GM23338 (cell line): ENCODE data around the gene AP1AR. TPM values are rescaled to one million over a fixed set of nuclear protein-coding genes. Genes with fewer than 3 reads are reported as not detected.

Source experiments
- ATAC-seq: fragments of 200-7000 bp; cut with Tn5 transposase; 3 replicates; pipeline ENCODE4 v1.9.1; 2020
- DNase-seq: peaks from one replicate; pipeline ENCODE4 v3.0.0-alpha.2; 2015; ENCODE audit warnings: low spot score
- H2AFZ ChIP-seq: fragments of 200-600 bp; sonication (generic); 2 replicates; pipeline ENCODE4 v1.8.0; 2016; ENCODE audit warnings: antibody characterized with exemption, mild to moderate bottlenecking, moderate library complexity
- H3F3A ChIP-seq: fragments of 200-600 bp; sonication (generic); replicated peaks from 2 replicates; pipeline ENCODE4 v1.8.0; 2017; ENCODE audit warnings: antibody characterized with exemption, mixed run types, low read depth
- H3K27ac ChIP-seq: fragments of 200-600 bp; sonication (generic); 2 replicates; pipeline ENCODE4 v1.6.1; 2016; ENCODE audit warnings: low read depth
- H3K27me3 ChIP-seq: fragments of 200-600 bp; sonication (generic); 2 replicates; pipeline ENCODE4 v1.8.0; 2016; ENCODE audit warnings: mild to moderate bottlenecking, mixed run types, moderate library complexity; ENCODE audit not compliant: insufficient read depth
- H3K36me3 ChIP-seq: fragments of 200-600 bp; sonication (generic); 2 replicates; pipeline ENCODE4 v1.8.0; 2016; ENCODE audit warnings: mild to moderate bottlenecking; ENCODE audit not compliant: insufficient read depth
- H3K4me1 ChIP-seq: fragments of 200-600 bp; sonication (generic); 2 replicates; pipeline ENCODE4 v1.8.0; 2016; ENCODE audit warnings: mild to moderate bottlenecking, moderate library complexity; ENCODE audit not compliant: insufficient read depth
- H3K4me2 ChIP-seq: fragments of 200-600 bp; sonication (generic); 2 replicates; pipeline ENCODE4 v1.7.1; 2017; ENCODE audit warnings: mixed run types
- H3K4me3 ChIP-seq: fragments of 200-600 bp; sonication (generic); 2 replicates; pipeline ENCODE4 v1.6.1; 2016; ENCODE audit warnings: mixed run types
- H3K79me2 ChIP-seq: fragments of 200-600 bp; sonication (generic); replicated peaks from 2 replicates; pipeline ENCODE4 v1.8.0; 2017; ENCODE audit warnings: mild to moderate bottlenecking; ENCODE audit not compliant: insufficient read depth
- H3K9me2 ChIP-seq: fragments of 200-600 bp; sonication (generic); 2 replicates; pipeline ENCODE4 v1.8.0; 2017; ENCODE audit not compliant: insufficient read depth
- H4K20me1 ChIP-seq: fragments of 200-600 bp; sonication (generic); replicated peaks from 2 replicates; pipeline ENCODE4 v1.8.0; 2017; ENCODE audit warnings: mild to moderate bottlenecking; ENCODE audit not compliant: insufficient read depth
- H3K27ac Mint-ChIP-seq: 2 replicates; pipeline ENCODE4 v1.8.0; 2020; ENCODE audit warnings: inconsistent platforms, mild to moderate bottlenecking, moderate library complexity, mixed read lengths
- H3K27me3 Mint-ChIP-seq: 3 replicates; pipeline ENCODE4 v1.8.0; 2022; ENCODE audit warnings: low read depth, mild to moderate bottlenecking, moderate library complexity, mixed read lengths, inconsistent platforms; ENCODE audit not compliant: insufficient read depth, poor library complexity
- H3K36me3 Mint-ChIP-seq: 3 replicates; pipeline ENCODE4 v1.8.0; 2021; ENCODE audit warnings: low read depth, mild to moderate bottlenecking, inconsistent platforms, moderate library complexity, mixed read lengths
- H3K4me1 Mint-ChIP-seq: 3 replicates; pipeline ENCODE4 v1.8.0; 2020; ENCODE audit warnings: mild to moderate bottlenecking, inconsistent platforms, mixed read lengths
- H3K4me3 Mint-ChIP-seq: 3 replicates; pipeline ENCODE4 v1.8.0; 2021; ENCODE audit warnings: moderate library complexity, mild to moderate bottlenecking, inconsistent platforms, mixed read lengths
- H3K9me3 Mint-ChIP-seq: 3 replicates; pipeline ENCODE4 v1.8.0; 2020; ENCODE audit warnings: moderate library complexity, mild to moderate bottlenecking, inconsistent platforms, mixed read lengths
- EZH2 ChIP-seq: fragments of 200-600 bp; sonication (generic); IDR thresholded peaks from one replicate; pipeline ENCODE4 v1.8.0; 2017; ENCODE audit warnings: antibody characterized with exemption, mild to moderate bottlenecking, low read depth; ENCODE audit not compliant: unreplicated experiment
- JUNB ChIP-seq: IDR thresholded peaks from one replicate; pipeline ENCODE4 v1.6.1; 2016; ENCODE audit warnings: antibody characterized with exemption; ENCODE audit not compliant: unreplicated experiment
- ZNF114 ChIP-seq: fragments of 250-450 bp; sonication (Bioruptor Pico); IDR thresholded peaks from 2 replicates; pipeline ENCODE4 v1.5.0; 2020; ENCODE audit warnings: mild to moderate bottlenecking, moderate library complexity
- ZNF331 ChIP-seq: fragments of 250-450 bp; sonication (Bioruptor Pico); IDR thresholded peaks from 2 replicates; pipeline ENCODE4 v1.5.0; 2020; ENCODE audit warnings: low read depth, mild to moderate bottlenecking, moderate library complexity
- polyA plus RNA-seq: library from polyadenylated mRNA; unstranded; fragments of >200 nt; fragmentation: Nextera tagmentation; extraction: Ambion mirVana; gene quantifications from 2 replicates; pipeline ENCODE4 v1.2.1, GENCODE V29; 2016
- total RNA-seq: library from RNA; depleted of rRNA; stranded (reverse); fragments of >200 nt; shearing (Covaris generic); gene quantifications from 2 replicates; pipeline ENCODE4 v1.2.3, GENCODE V29; 2014
- TF ChIP-seq, protein P1 (sequence below): fragments of 250-450 bp; sonication (Bioruptor Pico); IDR thresholded peaks from 2 replicates; pipeline ENCODE4 v1.5.0; 2020; ENCODE audit warnings: mild to moderate bottlenecking, moderate library complexity
- TF ChIP-seq, protein P2 (sequence below): IDR thresholded peaks from one replicate; pipeline ENCODE4 v1.6.1; 2018; ENCODE audit warnings: antibody characterized with exemption; ENCODE audit not compliant: unreplicated experiment
- TF ChIP-seq, protein P3 (sequence below), 2 experiments: fragments of 200-600 bp in 1 of 2; sonication (generic) in 1 of 2; conservative IDR thresholded peaks; 2 replicates each; pipeline versions ENCODE4 v1.5.1 to v1.6.1; 2016 to 2017; ENCODE audit warnings: antibody characterized with exemption in 2 of 2, low read depth in 2 of 2, mild to moderate bottlenecking in 2 of 2, moderate library complexity in 1 of 2

AP1AR gene
- total and polyA plus RNA-seq, 2 experiments from 2014 or later, result 17.5 to 28.0 TPM

DNA sequence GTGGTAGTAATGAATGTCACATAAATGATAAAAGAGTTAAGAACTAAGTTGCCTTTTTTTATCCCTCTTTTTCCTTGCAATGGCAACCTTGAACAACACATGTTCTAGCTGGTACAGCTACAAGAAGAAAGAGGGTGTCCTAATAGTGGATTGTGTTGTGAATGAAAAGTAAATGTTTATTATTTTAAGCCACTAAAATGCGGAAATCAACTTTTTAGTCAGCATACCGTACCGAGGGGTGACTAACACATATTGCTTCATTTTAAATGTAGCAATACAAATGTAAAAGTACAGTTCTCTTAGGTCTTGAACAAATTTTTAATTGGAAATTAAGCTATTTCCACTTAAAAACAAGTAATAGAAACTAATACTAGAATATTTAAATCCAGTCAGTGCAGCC lies 17.7 kb upstream of the AP1AR start:
- Histone ChIP-seq H2AFZ (no peak overlapping the region), H3F3A (no peaks in the 10 kb centered on the region), H3K4me3 (no peak overlapping the region), H3K79me2 (no peaks in the 10 kb centered on the region), H3K4me2 (no peak overlapping the region), H3K4me1 (no peaks in the 10 kb centered on the region), H3K9me2 (no peaks in the 10 kb centered on the region), H3K27ac (no peak overlapping the region), H3K27me3 (no peaks in the 10 kb centered on the region), H3K36me3 (no peaks in the 10 kb centered on the region), H4K20me1 (no peaks in the 10 kb centered on the region)
- Mint-ChIP-seq H3K9me3 (peaks cover 7% of the 10 kb centered on the region; the same call in 2 of the 3 replicates), H3K27ac (no peak overlapping the region), H3K36me3 (no peaks in the 10 kb centered on the region), H3K27me3 (peaks cover 1% of the 10 kb centered on the region), H3K4me1 (no peaks in the 10 kb centered on the region), H3K4me3 (no peak overlapping the region)
- no peak for ATAC-seq
- TF ChIP-seq, protein P1, sequence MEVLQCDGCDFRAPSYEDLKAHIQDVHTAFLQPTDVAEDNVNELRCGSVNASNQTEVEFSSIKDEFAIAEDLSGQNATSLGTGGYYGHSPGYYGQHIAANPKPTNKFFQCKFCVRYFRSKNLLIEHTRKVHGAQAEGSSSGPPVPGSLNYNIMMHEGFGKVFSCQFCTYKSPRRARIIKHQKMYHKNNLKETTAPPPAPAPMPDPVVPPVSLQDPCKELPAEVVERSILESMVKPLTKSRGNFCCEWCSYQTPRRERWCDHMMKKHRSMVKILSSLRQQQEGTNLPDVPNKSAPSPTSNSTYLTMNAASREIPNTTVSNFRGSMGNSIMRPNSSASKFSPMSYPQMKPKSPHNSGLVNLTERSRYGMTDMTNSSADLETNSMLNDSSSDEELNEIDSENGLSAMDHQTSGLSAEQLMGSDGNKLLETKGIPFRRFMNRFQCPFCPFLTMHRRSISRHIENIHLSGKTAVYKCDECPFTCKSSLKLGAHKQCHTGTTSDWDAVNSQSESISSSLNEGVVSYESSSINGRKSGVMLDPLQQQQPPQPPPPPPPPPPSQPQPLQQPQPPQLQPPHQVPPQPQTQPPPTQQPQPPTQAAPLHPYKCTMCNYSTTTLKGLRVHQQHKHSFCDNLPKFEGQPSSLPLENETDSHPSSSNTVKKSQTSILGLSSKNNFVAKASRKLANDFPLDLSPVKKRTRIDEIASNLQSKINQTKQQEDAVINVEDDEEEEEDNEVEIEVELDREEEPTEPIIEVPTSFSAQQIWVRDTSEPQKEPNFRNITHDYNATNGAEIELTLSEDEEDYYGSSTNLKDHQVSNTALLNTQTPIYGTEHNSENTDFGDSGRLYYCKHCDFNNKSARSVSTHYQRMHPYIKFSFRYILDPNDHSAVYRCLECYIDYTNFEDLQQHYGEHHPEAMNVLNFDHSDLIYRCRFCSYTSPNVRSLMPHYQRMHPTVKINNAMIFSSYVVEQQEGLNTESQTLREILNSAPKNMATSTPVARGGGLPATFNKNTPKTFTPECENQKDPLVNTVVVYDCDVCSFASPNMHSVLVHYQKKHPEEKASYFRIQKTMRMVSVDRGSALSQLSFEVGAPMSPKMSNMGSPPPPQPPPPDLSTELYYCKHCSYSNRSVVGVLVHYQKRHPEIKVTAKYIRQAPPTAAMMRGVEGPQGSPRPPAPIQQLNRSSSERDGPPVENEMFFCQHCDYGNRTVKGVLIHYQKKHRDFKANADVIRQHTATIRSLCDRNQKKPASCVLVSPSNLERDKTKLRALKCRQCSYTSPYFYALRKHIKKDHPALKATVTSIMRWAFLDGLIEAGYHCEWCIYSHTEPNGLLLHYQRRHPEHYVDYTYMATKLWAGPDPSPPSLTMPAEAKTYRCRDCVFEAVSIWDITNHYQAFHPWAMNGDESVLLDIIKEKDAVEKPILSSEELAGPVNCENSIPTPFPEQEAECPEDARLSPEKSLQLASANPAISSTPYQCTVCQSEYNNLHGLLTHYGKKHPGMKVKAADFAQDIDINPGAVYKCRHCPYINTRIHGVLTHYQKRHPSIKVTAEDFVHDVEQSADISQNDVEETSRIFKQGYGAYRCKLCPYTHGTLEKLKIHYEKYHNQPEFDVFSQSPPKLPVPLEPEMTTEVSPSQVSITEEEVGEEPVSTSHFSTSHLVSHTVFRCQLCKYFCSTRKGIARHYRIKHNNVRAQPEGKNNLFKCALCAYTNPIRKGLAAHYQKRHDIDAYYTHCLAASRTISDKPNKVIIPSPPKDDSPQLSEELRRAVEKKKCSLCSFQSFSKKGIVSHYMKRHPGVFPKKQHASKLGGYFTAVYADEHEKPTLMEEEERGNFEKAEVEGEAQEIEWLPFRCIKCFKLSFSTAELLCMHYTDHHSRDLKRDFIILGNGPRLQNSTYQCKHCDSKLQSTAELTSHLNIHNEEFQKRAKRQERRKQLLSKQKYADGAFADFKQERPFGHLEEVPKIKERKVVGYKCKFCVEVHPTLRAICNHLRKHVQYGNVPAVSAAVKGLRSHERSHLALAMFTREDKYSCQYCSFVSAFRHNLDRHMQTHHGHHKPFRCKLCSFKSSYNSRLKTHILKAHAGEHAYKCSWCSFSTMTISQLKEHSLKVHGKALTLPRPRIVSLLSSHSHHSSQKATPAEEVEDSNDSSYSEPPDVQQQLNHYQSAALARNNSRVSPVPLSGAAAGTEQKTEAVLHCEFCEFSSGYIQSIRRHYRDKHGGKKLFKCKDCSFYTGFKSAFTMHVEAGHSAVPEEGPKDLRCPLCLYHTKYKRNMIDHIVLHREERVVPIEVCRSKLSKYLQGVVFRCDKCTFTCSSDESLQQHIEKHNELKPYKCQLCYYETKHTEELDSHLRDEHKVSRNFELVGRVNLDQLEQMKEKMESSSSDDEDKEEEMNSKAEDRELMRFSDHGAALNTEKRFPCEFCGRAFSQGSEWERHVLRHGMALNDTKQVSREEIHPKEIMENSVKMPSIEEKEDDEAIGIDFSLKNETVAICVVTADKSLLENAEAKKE (CRISPR knock-in tag), result no peak
- no peak for TF ChIP-seq ZNF114 (CRISPR knock-in tag)
- TF ChIP-seq ZNF331 (CRISPR knock-in tag), result no peak
- TF ChIP-seq, protein P2, sequence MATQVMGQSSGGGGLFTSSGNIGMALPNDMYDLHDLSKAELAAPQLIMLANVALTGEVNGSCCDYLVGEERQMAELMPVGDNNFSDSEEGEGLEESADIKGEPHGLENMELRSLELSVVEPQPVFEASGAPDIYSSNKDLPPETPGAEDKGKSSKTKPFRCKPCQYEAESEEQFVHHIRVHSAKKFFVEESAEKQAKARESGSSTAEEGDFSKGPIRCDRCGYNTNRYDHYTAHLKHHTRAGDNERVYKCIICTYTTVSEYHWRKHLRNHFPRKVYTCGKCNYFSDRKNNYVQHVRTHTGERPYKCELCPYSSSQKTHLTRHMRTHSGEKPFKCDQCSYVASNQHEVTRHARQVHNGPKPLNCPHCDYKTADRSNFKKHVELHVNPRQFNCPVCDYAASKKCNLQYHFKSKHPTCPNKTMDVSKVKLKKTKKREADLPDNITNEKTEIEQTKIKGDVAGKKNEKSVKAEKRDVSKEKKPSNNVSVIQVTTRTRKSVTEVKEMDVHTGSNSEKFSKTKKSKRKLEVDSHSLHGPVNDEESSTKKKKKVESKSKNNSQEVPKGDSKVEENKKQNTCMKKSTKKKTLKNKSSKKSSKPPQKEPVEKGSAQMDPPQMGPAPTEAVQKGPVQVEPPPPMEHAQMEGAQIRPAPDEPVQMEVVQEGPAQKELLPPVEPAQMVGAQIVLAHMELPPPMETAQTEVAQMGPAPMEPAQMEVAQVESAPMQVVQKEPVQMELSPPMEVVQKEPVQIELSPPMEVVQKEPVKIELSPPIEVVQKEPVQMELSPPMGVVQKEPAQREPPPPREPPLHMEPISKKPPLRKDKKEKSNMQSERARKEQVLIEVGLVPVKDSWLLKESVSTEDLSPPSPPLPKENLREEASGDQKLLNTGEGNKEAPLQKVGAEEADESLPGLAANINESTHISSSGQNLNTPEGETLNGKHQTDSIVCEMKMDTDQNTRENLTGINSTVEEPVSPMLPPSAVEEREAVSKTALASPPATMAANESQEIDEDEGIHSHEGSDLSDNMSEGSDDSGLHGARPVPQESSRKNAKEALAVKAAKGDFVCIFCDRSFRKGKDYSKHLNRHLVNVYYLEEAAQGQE, result no peak
- TF ChIP-seq, protein P3, sequence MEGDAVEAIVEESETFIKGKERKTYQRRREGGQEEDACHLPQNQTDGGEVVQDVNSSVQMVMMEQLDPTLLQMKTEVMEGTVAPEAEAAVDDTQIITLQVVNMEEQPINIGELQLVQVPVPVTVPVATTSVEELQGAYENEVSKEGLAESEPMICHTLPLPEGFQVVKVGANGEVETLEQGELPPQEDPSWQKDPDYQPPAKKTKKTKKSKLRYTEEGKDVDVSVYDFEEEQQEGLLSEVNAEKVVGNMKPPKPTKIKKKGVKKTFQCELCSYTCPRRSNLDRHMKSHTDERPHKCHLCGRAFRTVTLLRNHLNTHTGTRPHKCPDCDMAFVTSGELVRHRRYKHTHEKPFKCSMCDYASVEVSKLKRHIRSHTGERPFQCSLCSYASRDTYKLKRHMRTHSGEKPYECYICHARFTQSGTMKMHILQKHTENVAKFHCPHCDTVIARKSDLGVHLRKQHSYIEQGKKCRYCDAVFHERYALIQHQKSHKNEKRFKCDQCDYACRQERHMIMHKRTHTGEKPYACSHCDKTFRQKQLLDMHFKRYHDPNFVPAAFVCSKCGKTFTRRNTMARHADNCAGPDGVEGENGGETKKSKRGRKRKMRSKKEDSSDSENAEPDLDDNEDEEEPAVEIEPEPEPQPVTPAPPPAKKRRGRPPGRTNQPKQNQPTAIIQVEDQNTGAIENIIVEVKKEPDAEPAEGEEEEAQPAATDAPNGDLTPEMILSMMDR (conservative IDR thresholded peaks at IDR 0.05; ENCODE audit: low read depth in 2 of 2), result no peak
- no peak for TF ChIP-seq EZH2
- no peak for TF ChIP-seq JUNB
- no peak for DNase-seq
